Vagina (tissue), 2 donors: ENCODE measurements around the gene SYNPR. TPM values are rescaled to one million over a fixed set of nuclear protein-coding genes. Genes with fewer than 3 reads are reported as not detected.

Experiments used
- DNase-seq, 2 donors: peaks; one replicate each; pipeline ENCODE4 v3.0.0-alpha.2; 2017; ENCODE audit errors: extremely low spot score in 2 of 2
- H3K27ac ChIP-seq: fragments of 200-600 bp; sonication (generic); one replicate; pipeline ENCODE4 v1.5.1; 2019
- H3K27me3 ChIP-seq: fragments of 200-600 bp; sonication (generic); one replicate; pipeline ENCODE4 v1.5.1; 2019
- H3K36me3 ChIP-seq, 2 donors: fragments of 200-600 bp; sonication (generic); one replicate each; pipeline ENCODE4 v1.5.1; 2017 to 2019
- H3K4me1 ChIP-seq: fragments of 200-600 bp; sonication (generic); one replicate; pipeline ENCODE4 v1.5.1; 2019
- H3K4me3 ChIP-seq, 2 donors: fragments of 200-600 bp; sonication (generic); 1 replicate in 1 of 2; 2 replicates in 1 of 2; pipeline ENCODE4 v1.5.1; 2016 to 2019
- H3K9me3 ChIP-seq: fragments of 200-600 bp; sonication (generic); one replicate; pipeline ENCODE4 v1.5.1; 2019
- POLR2A ChIP-seq, 2 donors: fragments of 450-650 bp; IDR thresholded peaks; one replicate each; pipeline ENCODE4 v1.6.1; 2017; ENCODE audit warnings: antibody characterized with exemption in 2 of 2, mild to moderate bottlenecking in 2 of 2, moderate library complexity in 2 of 2
- POLR2AphosphoS5 ChIP-seq, 2 donors: sonication (generic); formaldehyde crosslinking; IDR thresholded peaks; one replicate each; pipeline ENCODE4 v1.9.0; 2017; ENCODE audit warnings: antibody characterized with exemption in 2 of 2, mild to moderate bottlenecking in 2 of 2, low read depth in 1 of 2; ENCODE audit not compliant: insufficient read depth in 1 of 2
- intact Hi-C: fragments of 100-400 bp; cut with DNase I; formaldehyde crosslinking; loops from one replicate; pipeline ENCODE4 v1.15.1; 2023
- total RNA-seq: library from RNA; depleted of rRNA; stranded (reverse); fragments of >200 nt; gene quantifications from one replicate; pipeline ENCODE4 v1.2.3, GENCODE V29; 2016
- TF ChIP-seq, protein P1 (sequence below), 3 experiments: fragments of 450-650 bp in 2 of 3; fragments of 200-600 bp in 1 of 3; sonication (generic) in 1 of 3; IDR thresholded peaks; one replicate each; pipeline ENCODE4 v1.5.1; 2017 to 2019; ENCODE audit warnings: antibody characterized with exemption in 3 of 3, mild to moderate bottlenecking in 2 of 3, moderate library complexity in 2 of 3

The SYNPR gene
- total RNA-seq, 1 donor from 2014 or later = not detected

DNA sequence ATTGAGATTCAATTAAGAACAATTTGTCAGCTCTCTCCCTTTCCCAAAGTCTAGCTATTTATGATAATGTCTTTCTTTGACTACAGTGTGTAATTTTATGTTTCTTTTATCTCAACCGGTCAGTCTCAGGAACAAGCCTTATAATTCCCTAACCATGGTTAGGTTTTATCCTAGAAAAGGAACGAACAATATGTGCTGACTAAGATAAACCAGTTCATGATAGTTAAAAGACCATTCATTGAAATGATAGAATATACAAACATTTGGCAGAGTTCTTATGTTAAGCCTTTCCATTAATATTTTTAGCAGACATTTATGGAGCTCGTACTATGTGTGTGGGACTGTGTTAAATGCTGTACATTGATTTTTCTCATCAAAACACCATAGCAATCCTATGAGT, 106.3 kb downstream of the SYNPR start:
- TF ChIP-seq POLR2A (IDR thresholded peaks at IDR 0.05) = no peak
- TF ChIP-seq POLR2AphosphoS5 (IDR thresholded peaks at IDR 0.05; ENCODE audit: insufficient read depth in 1 of 2, low read depth in 1 of 2) = no peak
- TF ChIP-seq, protein P1, sequence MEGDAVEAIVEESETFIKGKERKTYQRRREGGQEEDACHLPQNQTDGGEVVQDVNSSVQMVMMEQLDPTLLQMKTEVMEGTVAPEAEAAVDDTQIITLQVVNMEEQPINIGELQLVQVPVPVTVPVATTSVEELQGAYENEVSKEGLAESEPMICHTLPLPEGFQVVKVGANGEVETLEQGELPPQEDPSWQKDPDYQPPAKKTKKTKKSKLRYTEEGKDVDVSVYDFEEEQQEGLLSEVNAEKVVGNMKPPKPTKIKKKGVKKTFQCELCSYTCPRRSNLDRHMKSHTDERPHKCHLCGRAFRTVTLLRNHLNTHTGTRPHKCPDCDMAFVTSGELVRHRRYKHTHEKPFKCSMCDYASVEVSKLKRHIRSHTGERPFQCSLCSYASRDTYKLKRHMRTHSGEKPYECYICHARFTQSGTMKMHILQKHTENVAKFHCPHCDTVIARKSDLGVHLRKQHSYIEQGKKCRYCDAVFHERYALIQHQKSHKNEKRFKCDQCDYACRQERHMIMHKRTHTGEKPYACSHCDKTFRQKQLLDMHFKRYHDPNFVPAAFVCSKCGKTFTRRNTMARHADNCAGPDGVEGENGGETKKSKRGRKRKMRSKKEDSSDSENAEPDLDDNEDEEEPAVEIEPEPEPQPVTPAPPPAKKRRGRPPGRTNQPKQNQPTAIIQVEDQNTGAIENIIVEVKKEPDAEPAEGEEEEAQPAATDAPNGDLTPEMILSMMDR (IDR thresholded peaks at IDR 0.05) = no peak
- H3K36me3 ChIP-seq = no peaks in the 10 kb centered on the region
- no peaks in the 10 kb centered on the region for H3K9me3 ChIP-seq
- no peaks in the 10 kb centered on the region for H3K4me1 ChIP-seq
- DNase-seq = no peak
- no peaks in the 10 kb centered on the region for H3K27me3 ChIP-seq
- H3K27ac ChIP-seq = no peak overlapping the region
- intact Hi-C loops = no loop called here
- H3K4me3 ChIP-seq = no peak overlapping the region

DNA sequence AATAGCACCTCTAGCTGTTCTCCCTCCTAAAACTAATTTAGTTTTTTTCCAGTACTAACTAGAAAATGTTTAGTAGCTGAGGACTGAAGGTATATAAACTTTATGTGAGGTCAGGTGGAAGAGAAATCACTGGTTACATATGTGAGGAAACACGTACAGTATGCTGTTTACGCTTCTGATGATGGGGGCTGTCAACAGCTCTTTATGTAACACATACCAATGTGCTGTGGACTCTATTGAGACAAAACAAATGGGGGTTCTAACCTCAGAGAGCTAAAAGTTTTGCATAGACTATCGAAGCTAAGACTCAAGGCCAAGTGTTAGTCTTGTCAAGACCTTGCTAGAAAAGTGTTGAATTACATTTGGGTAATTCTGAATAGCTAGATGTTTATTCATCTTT, 107.5 kb downstream of the SYNPR start:
- H3K36me3 ChIP-seq = no peaks in the 10 kb centered on the region
- intact Hi-C loops = no loop called here
- no peaks in the 10 kb centered on the region for H3K4me1 ChIP-seq
- TF ChIP-seq POLR2AphosphoS5 (IDR thresholded peaks at IDR 0.05; ENCODE audit: insufficient read depth in 1 of 2, low read depth in 1 of 2) = no peak
- no peak for TF ChIP-seq POLR2A (IDR thresholded peaks at IDR 0.05)
- TF ChIP-seq, protein P1 (IDR thresholded peaks at IDR 0.05) = no peak
- no peaks in the 10 kb centered on the region for H3K27me3 ChIP-seq
- H3K27ac ChIP-seq = no peak overlapping the region
- H3K4me3 ChIP-seq = no peak overlapping the region
- H3K9me3 ChIP-seq = no peaks in the 10 kb centered on the region
- DNase-seq = no peak

GRCh38 chr3:63386568-63386967, 108.5 kb downstream of the SYNPR start:
- H3K27me3 ChIP-seq = no peaks in the 10 kb centered on the region
- no peak for DNase-seq
- H3K4me1 ChIP-seq = no peaks in the 10 kb centered on the region
- H3K27ac ChIP-seq = no peak overlapping the region
- TF ChIP-seq, protein P1 (IDR thresholded peaks at IDR 0.05) = no peak
- TF ChIP-seq POLR2A (IDR thresholded peaks at IDR 0.05) = no peak
- TF ChIP-seq POLR2AphosphoS5 (IDR thresholded peaks at IDR 0.05; ENCODE audit: insufficient read depth in 1 of 2, low read depth in 1 of 2) = no peak
- no peaks in the 10 kb centered on the region for H3K36me3 ChIP-seq
- intact Hi-C loops = no loop called here
- H3K4me3 ChIP-seq = no peak overlapping the region
- H3K9me3 ChIP-seq = no peaks in the 10 kb centered on the region

GRCh38 chr3:63387568-63387967, 109.5 kb downstream of the SYNPR start:
- H3K27me3 ChIP-seq = no peaks in the 10 kb centered on the region
- no peak overlapping the region for H3K4me3 ChIP-seq
- H3K4me1 ChIP-seq = no peaks in the 10 kb centered on the region
- intact Hi-C loops = no loop called here
- DNase-seq = no peak
- no peaks in the 10 kb centered on the region for H3K9me3 ChIP-seq
- H3K27ac ChIP-seq = no peak overlapping the region
- TF ChIP-seq POLR2AphosphoS5 (IDR thresholded peaks at IDR 0.05; ENCODE audit: insufficient read depth in 1 of 2, low read depth in 1 of 2) = no peak
- no peak for TF ChIP-seq POLR2A (IDR thresholded peaks at IDR 0.05)
- TF ChIP-seq, protein P1 (IDR thresholded peaks at IDR 0.05) = no peak
- no peaks in the 10 kb centered on the region for H3K36me3 ChIP-seq

GRCh38 chr3:63390710-63391230, 112.7 kb downstream of the SYNPR start:
- DNase-seq = no peak
- Histone ChIP-seq H3K4me1 (no peaks in the 10 kb centered on the region), H3K4me3 (no peak overlapping the region), H3K27ac (no peak overlapping the region), H3K9me3 (no peaks in the 10 kb centered on the region), H3K27me3 (no peaks in the 10 kb centered on the region), H3K36me3 (no peaks in the 10 kb centered on the region)
- intact Hi-C loops = no loop called here
- no peak for TF ChIP-seq POLR2A (IDR thresholded peaks at IDR 0.05)
